Adrenal gland (tissue), 5 donors: ENCODE data around the gene CAMKMT.

Experiments used
- POLR2A ChIP-seq, 2 donors: fragments of 450-650 bp; IDR thresholded peaks; one replicate each; pipeline ENCODE4 v1.6.1; 2017; ENCODE audit warnings: antibody characterized with exemption in 2 of 2, mild to moderate bottlenecking in 2 of 2, moderate library complexity in 1 of 2
- TF ChIP-seq, protein P1 (sequence below), 6 experiments: fragments of 450-650 bp in 4 of 6; fragments of 200-600 bp in 2 of 6; sonication (generic) in 1 of 6; IDR thresholded peaks; 1 replicate in 5 of 6; 2 replicates in 1 of 6; pipeline versions ENCODE4 v1.5.1 to v1.8.0; 2016 to 2021; ENCODE audit warnings: antibody characterized with exemption in 6 of 6, mild to moderate bottlenecking in 2 of 6, moderate library complexity in 1 of 6
- donor health status: DM: no; HTN: no; CAD: no.

DNA sequence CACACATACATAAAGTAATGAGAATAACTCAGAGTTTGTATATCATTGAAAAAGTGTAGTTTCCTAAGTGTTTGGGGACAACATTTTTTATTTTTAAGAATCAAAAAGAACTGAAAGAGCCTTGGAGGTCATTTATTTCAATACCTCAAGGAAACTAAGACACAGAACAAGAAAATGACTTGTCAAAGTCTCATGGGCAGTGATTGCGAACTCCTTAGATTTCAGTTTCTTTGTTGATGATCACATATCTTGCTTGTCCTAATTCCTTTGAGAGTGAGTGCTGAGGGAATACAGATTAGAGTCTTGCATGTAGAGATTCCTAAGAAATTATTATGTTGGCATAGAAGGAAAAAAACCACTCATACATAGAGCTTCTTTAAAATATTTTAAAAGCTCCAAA lies 243.8 kb downstream of the CAMKMT start:
- TF ChIP-seq POLR2A (IDR thresholded peaks at IDR 0.05), result no peak
- TF ChIP-seq, protein P1, sequence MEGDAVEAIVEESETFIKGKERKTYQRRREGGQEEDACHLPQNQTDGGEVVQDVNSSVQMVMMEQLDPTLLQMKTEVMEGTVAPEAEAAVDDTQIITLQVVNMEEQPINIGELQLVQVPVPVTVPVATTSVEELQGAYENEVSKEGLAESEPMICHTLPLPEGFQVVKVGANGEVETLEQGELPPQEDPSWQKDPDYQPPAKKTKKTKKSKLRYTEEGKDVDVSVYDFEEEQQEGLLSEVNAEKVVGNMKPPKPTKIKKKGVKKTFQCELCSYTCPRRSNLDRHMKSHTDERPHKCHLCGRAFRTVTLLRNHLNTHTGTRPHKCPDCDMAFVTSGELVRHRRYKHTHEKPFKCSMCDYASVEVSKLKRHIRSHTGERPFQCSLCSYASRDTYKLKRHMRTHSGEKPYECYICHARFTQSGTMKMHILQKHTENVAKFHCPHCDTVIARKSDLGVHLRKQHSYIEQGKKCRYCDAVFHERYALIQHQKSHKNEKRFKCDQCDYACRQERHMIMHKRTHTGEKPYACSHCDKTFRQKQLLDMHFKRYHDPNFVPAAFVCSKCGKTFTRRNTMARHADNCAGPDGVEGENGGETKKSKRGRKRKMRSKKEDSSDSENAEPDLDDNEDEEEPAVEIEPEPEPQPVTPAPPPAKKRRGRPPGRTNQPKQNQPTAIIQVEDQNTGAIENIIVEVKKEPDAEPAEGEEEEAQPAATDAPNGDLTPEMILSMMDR (IDR thresholded peaks at IDR 0.05), result no peak
